ENCODE results near the gene CTIF. TPM values are rescaled to one million over a fixed set of nuclear protein-coding genes. Genes with fewer than 3 reads are reported as not detected.
"Not testable (repeated sequence)": the region's sequence is repeated elsewhere in the genome, so short reads cannot be mapped to it uniquely, and the experiment has no call there.

CTIF gene
- total and polyA plus RNA-seq, 4 donors, result 12.2 to 45.7 (median 32.6) TPM

GRCh38 chr18:48502906-48503305 lies 35.9 kb upstream of the CTIF start:
- no peak overlapping the region for H3K27ac ChIP-seq (ENCODE audit: low read depth in 1 of 2, low read length in 1 of 2)
- no peaks in the 10 kb centered on the region for H3K36me3 ChIP-seq (ENCODE audit: control insufficient read depth in 4 of 4, insufficient read depth in 4 of 4, low read length in 4 of 4)
- no peak overlapping the region for H3K9ac ChIP-seq (ENCODE audit: insufficient read depth in 1 of 2, low read length in 2 of 2)
- no peak for DNase-seq
- TF ChIP-seq, protein P1, sequence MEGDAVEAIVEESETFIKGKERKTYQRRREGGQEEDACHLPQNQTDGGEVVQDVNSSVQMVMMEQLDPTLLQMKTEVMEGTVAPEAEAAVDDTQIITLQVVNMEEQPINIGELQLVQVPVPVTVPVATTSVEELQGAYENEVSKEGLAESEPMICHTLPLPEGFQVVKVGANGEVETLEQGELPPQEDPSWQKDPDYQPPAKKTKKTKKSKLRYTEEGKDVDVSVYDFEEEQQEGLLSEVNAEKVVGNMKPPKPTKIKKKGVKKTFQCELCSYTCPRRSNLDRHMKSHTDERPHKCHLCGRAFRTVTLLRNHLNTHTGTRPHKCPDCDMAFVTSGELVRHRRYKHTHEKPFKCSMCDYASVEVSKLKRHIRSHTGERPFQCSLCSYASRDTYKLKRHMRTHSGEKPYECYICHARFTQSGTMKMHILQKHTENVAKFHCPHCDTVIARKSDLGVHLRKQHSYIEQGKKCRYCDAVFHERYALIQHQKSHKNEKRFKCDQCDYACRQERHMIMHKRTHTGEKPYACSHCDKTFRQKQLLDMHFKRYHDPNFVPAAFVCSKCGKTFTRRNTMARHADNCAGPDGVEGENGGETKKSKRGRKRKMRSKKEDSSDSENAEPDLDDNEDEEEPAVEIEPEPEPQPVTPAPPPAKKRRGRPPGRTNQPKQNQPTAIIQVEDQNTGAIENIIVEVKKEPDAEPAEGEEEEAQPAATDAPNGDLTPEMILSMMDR (IDR thresholded peaks at IDR 0.05; ENCODE audit: control extremely low read depth, extremely low read depth), result no peak
- 69 to 84% methylated on average over 4 of the region's 4 CpGs for WGBS, 2 donors
- no peaks in the 10 kb centered on the region for H3K4me1 ChIP-seq (ENCODE audit: control insufficient read depth in 5 of 5, insufficient read depth in 5 of 5, low read length in 5 of 5)
- peaks cover 0 to 8% (median 2%) of the 10 kb centered on the region in 4 donors for H3K9me3 ChIP-seq (ENCODE audit: control insufficient read depth in 4 of 4, insufficient read depth in 3 of 4, low read length in 3 of 4)
- H3K4me3 ChIP-seq, result no peak overlapping the region
- no peak for ATAC-seq (ENCODE audit: insufficient read depth, low FRiP score)
- no peaks in the 10 kb centered on the region for H3K27me3 ChIP-seq (ENCODE audit: control insufficient read depth in 3 of 3, insufficient read depth in 3 of 3, low read length in 2 of 3)

GRCh38 chr18:48504819-48505218 lies 34.0 kb upstream of the CTIF start:
- no peaks in the 10 kb centered on the region for H3K36me3 ChIP-seq (ENCODE audit: control insufficient read depth in 4 of 4, insufficient read depth in 4 of 4, low read length in 4 of 4)
- H3K27ac ChIP-seq (ENCODE audit: low read depth in 1 of 2, low read length in 1 of 2), result no peak overlapping the region
- DNase-seq (no peak), ATAC-seq (ENCODE audit: insufficient read depth, low FRiP score) (no peak)
- no peaks in the 10 kb centered on the region for H3K4me1 ChIP-seq (ENCODE audit: control insufficient read depth in 5 of 5, insufficient read depth in 5 of 5, low read length in 5 of 5)
- no peaks in the 10 kb centered on the region for H3K27me3 ChIP-seq (ENCODE audit: control insufficient read depth in 3 of 3, insufficient read depth in 3 of 3, low read length in 2 of 3)
- TF ChIP-seq, protein P1 (IDR thresholded peaks at IDR 0.05; ENCODE audit: control extremely low read depth, extremely low read depth), result no peak
- H3K9ac ChIP-seq (ENCODE audit: insufficient read depth in 1 of 2, low read length in 2 of 2), result no peak overlapping the region
- H3K9me3 ChIP-seq (ENCODE audit: control insufficient read depth in 4 of 4, insufficient read depth in 3 of 4, low read length in 3 of 4), result peaks cover 0 to 8% (median 2%) of the 10 kb centered on the region in 4 donors
- no peak overlapping the region for H3K4me3 ChIP-seq

DNA sequence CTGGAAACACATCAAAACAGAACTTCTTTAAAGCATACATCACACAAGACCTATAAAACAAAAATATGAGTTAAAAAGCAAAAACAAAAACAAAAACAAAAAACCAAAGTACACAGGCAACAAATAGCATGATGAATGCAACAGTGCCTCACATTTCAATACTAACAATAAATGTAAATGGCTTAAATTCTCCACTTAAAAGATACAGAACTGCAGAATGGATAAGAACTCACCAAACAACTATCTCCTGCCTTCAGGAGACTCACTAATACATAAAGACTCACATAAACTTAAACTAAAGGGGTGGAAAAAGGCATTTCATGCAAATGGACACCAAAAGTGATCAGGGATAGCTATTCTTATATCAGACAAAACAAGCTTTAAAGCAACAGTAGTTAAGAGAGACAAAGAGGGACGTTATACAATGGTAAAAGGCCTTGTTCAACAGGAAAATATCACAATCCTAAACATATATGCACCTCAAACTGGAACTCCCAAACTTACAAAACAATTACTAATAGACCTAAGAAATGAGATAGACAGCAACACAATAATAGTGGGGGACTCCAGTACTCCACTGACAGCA lies 31.8 kb upstream of the CTIF start:
- not testable (repeated sequence) for ATAC-seq (ENCODE audit: insufficient read depth, low FRiP score); H3K27ac ChIP-seq (ENCODE audit: low read depth in 1 of 2, low read length in 1 of 2); H3K36me3 ChIP-seq (ENCODE audit: control insufficient read depth in 4 of 4, insufficient read depth in 4 of 4, low read length in 4 of 4); H3K9me3 ChIP-seq (ENCODE audit: control insufficient read depth in 4 of 4, insufficient read depth in 3 of 4, low read length in 3 of 4); H3K4me1 ChIP-seq (ENCODE audit: control insufficient read depth in 5 of 5, insufficient read depth in 5 of 5, low read length in 5 of 5); H3K4me3 ChIP-seq; DNase-seq; H3K9ac ChIP-seq (ENCODE audit: insufficient read depth in 1 of 2, low read length in 2 of 2); H3K27me3 ChIP-seq (ENCODE audit: control insufficient read depth in 3 of 3, insufficient read depth in 3 of 3, low read length in 2 of 3)
- WGBS, 2 donors, result 82 to 88% methylated on average over 1 of the region's 1 CpG

DNA sequence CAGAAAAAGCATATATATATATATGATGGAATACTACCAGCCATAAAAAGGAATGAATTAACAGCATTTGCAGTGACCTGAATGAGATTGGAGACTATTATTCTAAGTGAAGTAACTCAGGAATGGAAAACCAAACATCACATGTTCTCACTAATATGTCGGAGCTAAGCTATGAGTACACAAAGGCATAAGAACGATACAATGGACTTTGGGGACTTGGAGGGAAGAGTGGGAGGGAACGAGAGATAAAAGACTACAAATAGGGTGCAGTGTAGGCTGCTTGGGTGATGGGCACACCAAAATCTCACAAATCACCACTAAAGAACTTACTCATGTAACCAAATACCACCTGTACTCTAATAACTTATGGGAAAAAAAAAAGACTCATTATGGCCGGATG lies 26.3 kb upstream of the CTIF start:
- not testable (repeated sequence) for H3K27me3 ChIP-seq (ENCODE audit: control insufficient read depth in 3 of 3, insufficient read depth in 3 of 3, low read length in 2 of 3); H3K9me3 ChIP-seq (ENCODE audit: control insufficient read depth in 4 of 4, insufficient read depth in 3 of 4, low read length in 3 of 4); H3K9ac ChIP-seq (ENCODE audit: insufficient read depth in 1 of 2, low read length in 2 of 2); H3K4me1 ChIP-seq (ENCODE audit: control insufficient read depth in 5 of 5, insufficient read depth in 5 of 5, low read length in 5 of 5); H3K27ac ChIP-seq (ENCODE audit: low read depth in 1 of 2, low read length in 1 of 2); H3K36me3 ChIP-seq (ENCODE audit: control insufficient read depth in 4 of 4, insufficient read depth in 4 of 4, low read length in 4 of 4); DNase-seq; H3K4me3 ChIP-seq; ATAC-seq (ENCODE audit: insufficient read depth, low FRiP score)
- 85 to 92% methylated on average over 4 of the region's 4 CpGs for WGBS, 2 donors
